Psoas muscle (tissue), 8 donors: Measurements from ENCODE around the gene AXIN1. TPM values are rescaled to one million over a fixed set of nuclear protein-coding genes. Genes with fewer than 3 reads are reported as not detected.

ENCODE experiments used
- ATAC-seq, 4 donors: fragments of 200-7000 bp; cut with Tn5 transposase; one replicate each; pipeline ENCODE4 v1.9.1; 2020; ENCODE audit warnings: moderate library complexity in 3 of 4, mild to moderate bottlenecking in 2 of 4
- DNase-seq, 2 donors: peaks; one replicate each; pipeline ENCODE4 v3.0.0-alpha.2; 2020
- H3K27ac ChIP-seq: fragments of 200-600 bp; one replicate; pipeline ENCODE4 v1.8.0; 2022
- H3K27me3 ChIP-seq, 3 donors: fragments of 200-600 bp in 1 of 3; one replicate each; pipeline versions ENCODE4 v1.6.1 to v1.8.0; 2013 to 2022; ENCODE audit warnings: low read length in 2 of 3, mild to moderate bottlenecking in 2 of 3, moderate library complexity in 1 of 3; ENCODE audit not compliant: insufficient read depth in 3 of 3
- H3K36me3 ChIP-seq, 2 donors: fragments of 200-600 bp in 1 of 2; one replicate each; pipeline versions ENCODE4 v1.6.1 to v1.8.0; 2013 to 2022; ENCODE audit warnings: low read depth in 1 of 2, mild to moderate bottlenecking in 1 of 2, moderate library complexity in 1 of 2; ENCODE audit not compliant: insufficient read depth in 1 of 2
- H3K4me1 ChIP-seq: fragments of 200-600 bp; one replicate; pipeline ENCODE4 v1.8.0; 2022
- H3K4me3 ChIP-seq: fragments of 200-600 bp; one replicate; pipeline ENCODE4 v1.8.0; 2022; ENCODE audit warnings: mild to moderate bottlenecking
- H3K9me3 ChIP-seq: fragments of 200-600 bp; one replicate; pipeline ENCODE4 v1.8.0; 2022
- WGBS, 3 donors: extraction: QIAGEN DNeasy Blood & Tissue Kit; methylation state at CpG; one replicate each; pipeline versions ENCODE4 v1.1.6 to v1.1.7; 2013; 5-methylcytosine and 5-hydroxymethylcytosine counted together
- intact Hi-C, 2 donors: fragments of 100-400 bp; cut with DNase I; formaldehyde crosslinking; loops; one replicate each; pipeline versions ENCODE4 v1.11.0 to v1.14.2; 2022
- polyA plus RNA-seq, 3 donors: library from polyadenylated mRNA; stranded (reverse); fragments of 200-250 nt; gene quantifications; one replicate each; pipeline ENCODE4 v1.2.3, GENCODE V29; 2013
- total RNA-seq, 4 donors: library from RNA; stranded (reverse); fragmentation: NEBNext Ultra II Directional in 2 of 4; extraction: Animal tissue kit (Norgen Biotek cat#: 25700) in 2 of 4; gene quantifications; one replicate each; pipeline versions ENCODE4 v1.2.1 to v1.2.4, GENCODE V29; 2021 to 2023
- TF ChIP-seq, protein P1 (sequence below): fragments of 200-600 bp; IDR thresholded peaks from one replicate; pipeline ENCODE4 v1.8.0; 2022; ENCODE audit warnings: antibody characterized with exemption
- donor health status: healthy with polysubstance abuse.
- donor health status: DM: no; HTN: no; CAD: no; lungs with moderate emphysema.
- donor health status: Bipolar disorder and iron deficiency.
- donor health status: healthy.
- donor health status: DM: yes; HTN: yes; CAD: no.
- donor health status: DM: no; HTN: no; CAD: no.
- donor health status: DM: no; HTN: no; CAD: no.
- donor health status: DM: yes; HTN: yes; CAD: no.

The AXIN1 gene
- total and polyA plus RNA-seq, 7 donors: 12.1 to 32.3 (median 23.2) TPM

DNA sequence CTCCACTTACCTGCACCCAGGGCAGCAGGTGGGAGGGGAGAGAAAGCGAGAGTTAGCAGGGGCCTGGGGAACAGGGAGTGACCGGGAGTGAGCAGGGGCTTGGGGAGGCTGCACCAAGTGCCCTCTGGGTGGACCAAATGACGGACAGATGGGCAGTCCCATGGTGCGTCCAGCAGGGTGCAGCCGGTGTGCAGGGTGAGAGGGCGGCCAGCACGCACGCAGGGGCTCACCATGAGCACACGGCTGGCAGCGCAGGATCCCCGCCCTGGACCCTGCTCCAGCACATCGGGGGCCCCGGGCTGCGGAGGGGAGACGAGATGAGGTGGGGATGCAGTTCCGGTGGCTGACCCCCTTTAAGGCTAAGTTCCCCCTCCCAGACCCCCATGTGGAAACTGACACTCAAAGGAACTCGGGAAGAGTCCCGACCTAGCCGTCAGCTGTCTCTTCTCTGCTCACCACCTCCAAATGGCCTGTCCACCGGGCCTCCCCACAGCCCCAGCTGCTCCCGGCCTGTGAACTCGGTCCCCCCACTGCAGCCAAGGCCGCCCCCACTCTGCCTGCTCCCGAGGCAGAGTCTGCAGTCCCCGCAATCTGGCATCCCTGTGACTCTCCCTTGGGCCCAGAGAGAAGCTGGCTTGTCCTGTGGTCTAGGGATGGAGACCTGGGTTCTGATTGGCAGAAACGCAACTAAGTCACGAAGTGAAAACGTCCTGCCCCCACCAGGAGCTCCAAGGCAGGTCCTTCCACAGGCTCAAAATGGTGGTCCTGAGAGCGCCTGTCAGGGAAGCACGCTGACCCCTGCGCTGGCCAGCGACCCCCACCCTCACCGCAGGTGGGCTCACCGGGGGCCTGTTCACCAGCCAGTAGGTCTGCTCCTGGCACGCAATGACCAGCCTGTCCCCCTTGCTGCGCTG lies 79.6 kb downstream of the AXIN1 start:
- Histone ChIP-seq H3K27ac (no peak overlapping the region), H3K36me3 (no peaks in the 10 kb centered on the region), H3K4me1 (peaks cover 5% of the 10 kb centered on the region), H3K4me3 (no peak overlapping the region), H3K27me3 (peaks cover 0 to 21% (median 19%) of the 10 kb centered on the region in 3 donors), H3K9me3 (no peaks in the 10 kb centered on the region)
- no peak for ATAC-seq
- no peak for DNase-seq
- intact Hi-C loops: no loop called here
- WGBS, 3 donors: 61 to 68% (median 62%) methylated on average over 33 to 36 of the region's 36 CpGs
- TF ChIP-seq, protein P1, sequence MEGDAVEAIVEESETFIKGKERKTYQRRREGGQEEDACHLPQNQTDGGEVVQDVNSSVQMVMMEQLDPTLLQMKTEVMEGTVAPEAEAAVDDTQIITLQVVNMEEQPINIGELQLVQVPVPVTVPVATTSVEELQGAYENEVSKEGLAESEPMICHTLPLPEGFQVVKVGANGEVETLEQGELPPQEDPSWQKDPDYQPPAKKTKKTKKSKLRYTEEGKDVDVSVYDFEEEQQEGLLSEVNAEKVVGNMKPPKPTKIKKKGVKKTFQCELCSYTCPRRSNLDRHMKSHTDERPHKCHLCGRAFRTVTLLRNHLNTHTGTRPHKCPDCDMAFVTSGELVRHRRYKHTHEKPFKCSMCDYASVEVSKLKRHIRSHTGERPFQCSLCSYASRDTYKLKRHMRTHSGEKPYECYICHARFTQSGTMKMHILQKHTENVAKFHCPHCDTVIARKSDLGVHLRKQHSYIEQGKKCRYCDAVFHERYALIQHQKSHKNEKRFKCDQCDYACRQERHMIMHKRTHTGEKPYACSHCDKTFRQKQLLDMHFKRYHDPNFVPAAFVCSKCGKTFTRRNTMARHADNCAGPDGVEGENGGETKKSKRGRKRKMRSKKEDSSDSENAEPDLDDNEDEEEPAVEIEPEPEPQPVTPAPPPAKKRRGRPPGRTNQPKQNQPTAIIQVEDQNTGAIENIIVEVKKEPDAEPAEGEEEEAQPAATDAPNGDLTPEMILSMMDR: no peak

- TF ChIP-seq, protein P1: no peak
- H3K27me3 ChIP-seq: peaks cover 0 to 16% (median 15%) of the 10 kb centered on the region in 3 donors
- DNase-seq: peak in 1 of 2 donors; percentile 45
- peaks cover 0 to 5% of the 10 kb centered on the region in 2 donors for H3K36me3 ChIP-seq
- WGBS, 3 donors: 83 to 84% (median 83%) methylated on average over 30 to 34 of the region's 34 CpGs
- intact Hi-C loops: no loop called here
- ATAC-seq: no peak
- no peak overlapping the region for H3K27ac ChIP-seq
- no peaks in the 10 kb centered on the region for H3K9me3 ChIP-seq
- no peak overlapping the region for H3K4me3 ChIP-seq
- peaks cover 5% of the 10 kb centered on the region for H3K4me1 ChIP-seq
Measured at GRCh38 chr16:270381-271255, 81.9 kb downstream of the AXIN1 start.

DNA sequence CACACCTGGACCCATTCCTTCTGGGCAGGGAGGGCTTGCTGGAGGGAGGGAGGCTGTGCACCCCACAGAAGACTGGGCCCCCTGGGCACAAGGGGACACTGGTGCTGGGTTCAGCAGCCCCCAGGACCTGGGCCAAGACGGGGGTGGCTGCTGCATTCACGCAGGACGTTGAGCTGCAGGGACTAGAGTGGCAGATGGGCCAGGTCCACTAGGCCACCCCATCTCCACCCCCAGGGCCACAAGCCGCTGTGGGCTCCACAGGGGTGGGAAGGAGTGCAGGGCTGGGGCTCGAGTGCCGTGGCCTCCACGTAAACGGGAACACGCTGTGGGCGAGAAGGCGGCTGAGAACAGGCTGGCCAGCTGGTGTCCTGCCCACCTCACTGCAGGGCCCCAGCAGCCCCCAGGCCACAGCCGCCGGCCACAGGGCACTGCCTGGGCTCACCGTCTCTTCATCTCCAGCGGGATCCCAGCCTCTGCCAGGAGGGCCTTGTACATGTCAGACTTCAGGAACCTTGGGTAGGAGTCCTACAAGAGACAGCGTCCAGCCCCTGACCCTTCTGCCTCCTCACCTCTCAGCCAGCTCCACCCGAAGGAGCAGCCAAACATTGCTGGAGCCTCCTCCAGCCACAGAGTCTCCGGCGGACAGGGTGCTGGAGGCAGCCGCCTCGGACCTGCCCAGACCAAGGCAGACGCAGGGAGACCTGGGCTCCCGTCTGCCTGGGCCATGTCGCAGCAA lies 83.3 kb downstream of the AXIN1 start:
- ATAC-seq (no peak), DNase-seq (peak in 1 of 2 donors; percentile 47)
- intact Hi-C loops: no loop called here
- H3K36me3 ChIP-seq: peaks cover 0 to 19% of the 10 kb centered on the region in 2 donors
- H3K9me3 ChIP-seq: no peaks in the 10 kb centered on the region
- TF ChIP-seq, protein P1: no peak
- H3K27ac ChIP-seq: no peak overlapping the region
- peaks cover 0 to 7% (median 3%) of the 10 kb centered on the region in 3 donors for H3K27me3 ChIP-seq
- H3K4me3 ChIP-seq: no peak overlapping the region
- no peaks in the 10 kb centered on the region for H3K4me1 ChIP-seq
- WGBS, 3 donors: 73 to 75% (median 75%) methylated on average over 22 to 24 of the region's 24 CpGs
